BLaER1 treated with 17β-estradiol and CSF1 and Interleukin-3, amounts not matched to agents 10 nM and 100 nM (cell line): ENCODE data around the gene PCDHGB5.
A peak's percentile ranks its signal among the peaks of the same experiment; 100 is the strongest.
"Not testable (repeated sequence)": the region's sequence is repeated elsewhere in the genome, so short reads cannot be mapped to it uniquely, and the experiment has no call there.

ENCODE experiments used
- H3K27ac ChIP-seq, 11 experiments: shearing (Covaris generic); formaldehyde crosslinking; 2 replicates each; pipeline ENCODE4 v1.8.1; 2022
- H3K27me3 ChIP-seq, 11 experiments: shearing (Covaris generic); formaldehyde crosslinking; 2 replicates each; pipeline ENCODE4 v1.8.1; 2022
- H3K36me3 ChIP-seq, 11 experiments: shearing (Covaris generic); formaldehyde crosslinking; 2 replicates each; pipeline ENCODE4 v1.8.1; 2022
- H3K4me1 ChIP-seq, 10 experiments: shearing (Covaris generic); formaldehyde crosslinking; 2 replicates each; pipeline ENCODE4 v1.8.1; 2022
- H3K4me2 ChIP-seq, 11 experiments: shearing (Covaris generic); formaldehyde crosslinking; 2 replicates each; pipeline ENCODE4 v1.8.1; 2022
- H3K4me3 ChIP-seq, 10 experiments: shearing (Covaris generic); formaldehyde crosslinking; 2 replicates each; pipeline ENCODE4 v1.8.1; 2022
- H3K9ac ChIP-seq, 11 experiments: shearing (Covaris generic); formaldehyde crosslinking; 2 replicates each; pipeline ENCODE4 v1.8.1; 2022
- H3K9me3 ChIP-seq, 11 experiments: shearing (Covaris generic); formaldehyde crosslinking; replicated peaks in 1 of 11; 2 replicates each; pipeline ENCODE4 v1.8.1; 2022
- H4K20me1 ChIP-seq, 11 experiments: shearing (Covaris generic); formaldehyde crosslinking; 2 replicates each; pipeline ENCODE4 v1.8.1; 2022
- Cebpa-rat ChIP-seq, 11 experiments: shearing (Covaris generic); IDR thresholded peaks; 2 replicates each; pipeline ENCODE4 v1.8.1; 2022

Gene PCDHGB5

DNA sequence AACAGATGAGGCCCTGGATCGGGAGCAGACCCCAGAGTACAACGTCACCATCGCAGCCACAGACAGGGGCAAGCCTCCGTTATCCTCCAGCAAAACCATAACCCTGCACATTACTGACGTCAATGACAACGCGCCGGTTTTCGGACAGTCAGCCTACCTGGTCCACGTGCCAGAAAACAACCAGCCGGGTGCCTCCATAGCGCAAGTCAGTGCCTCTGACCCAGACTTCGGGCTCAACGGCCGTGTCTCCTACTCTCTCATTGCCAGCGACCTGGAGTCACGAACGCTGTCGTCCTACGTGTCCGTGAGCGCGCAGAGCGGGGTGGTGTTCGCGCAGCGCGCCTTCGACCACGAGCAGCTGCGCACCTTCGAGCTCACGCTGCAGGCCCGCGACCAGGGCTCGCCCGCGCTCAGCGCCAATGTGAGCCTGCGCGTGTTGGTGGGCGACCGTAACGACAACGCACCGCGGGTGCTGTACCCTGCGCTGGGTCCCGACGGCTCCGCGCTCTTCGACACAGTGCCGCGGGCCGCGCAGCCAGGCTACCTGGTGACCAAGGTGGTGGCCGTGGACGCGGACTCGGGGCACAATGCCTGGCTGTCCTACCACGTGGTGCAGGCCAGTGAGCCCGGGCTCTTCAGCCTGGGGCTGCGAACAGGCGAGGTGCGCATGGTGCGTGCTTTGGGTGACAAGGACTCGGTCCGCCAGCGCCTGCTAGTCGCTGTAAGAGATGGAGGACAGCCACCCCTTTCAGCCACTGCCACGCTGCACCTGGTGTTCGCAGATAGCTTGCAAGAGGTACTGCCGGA is 21.5 kb downstream of the PCDHGB5 start:
- Histone ChIP-seq H3K9me3 (peaks cover 73 to 82% (median 76%) of the 10 kb centered on the region in 11 experiments), H3K4me1 (peaks cover 0 to 16% (median 7%) of the 10 kb centered on the region in 10 experiments; a peak in 13 of 20 replicates), H3K27me3 (peaks cover 14 to 54% (median 43%) of the 10 kb centered on the region in 11 experiments), H3K9ac (no peak overlapping the region), H4K20me1 (no peaks in the 10 kb centered on the region), H3K36me3 (peaks cover 0 to 47% (median 27%) of the 10 kb centered on the region in 11 experiments; a peak in 14 of 22 replicates), H3K4me3 (peak overlapping the region in 4 of 10 experiments; percentile 23 to 48 (median 37); a peak in 3 of 20 replicates), H3K27ac (no peak overlapping the region), H3K4me2 (no peak overlapping the region)
- TF ChIP-seq Cebpa-rat (IDR thresholded peaks at IDR 0.05) = no peak

DNA sequence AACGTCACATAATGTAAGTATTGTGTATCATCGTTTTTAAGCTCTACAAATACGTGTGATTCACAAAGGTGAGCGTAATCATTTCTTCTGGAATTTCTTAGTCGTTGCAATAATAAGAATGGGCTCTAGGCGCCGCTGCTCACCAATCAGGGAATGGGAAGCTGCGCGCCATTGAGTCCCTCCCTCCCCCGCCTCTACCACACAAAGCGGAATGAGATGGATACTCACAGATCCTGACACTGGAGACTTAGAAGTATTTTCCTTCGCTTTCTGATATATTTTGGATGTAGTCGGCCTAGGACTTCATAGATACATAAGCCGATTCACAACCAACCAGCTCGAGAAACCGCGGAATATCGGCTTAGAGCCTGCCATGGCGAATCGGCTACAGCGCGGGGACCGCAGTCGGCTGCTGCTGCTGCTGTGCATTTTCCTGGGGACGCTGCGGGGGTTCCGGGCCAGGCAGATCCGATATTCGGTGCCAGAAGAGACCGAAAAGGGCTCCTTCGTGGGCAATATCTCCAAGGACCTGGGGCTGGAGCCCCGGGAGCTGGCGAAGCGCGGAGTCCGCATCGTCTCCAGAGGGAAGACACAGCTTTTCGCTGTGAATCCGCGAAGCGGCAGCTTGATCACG is 23.2 kb downstream of the PCDHGB5 start, which contains the start of gene PCDHGA11:
Gene PCDHGA11, plus strand, starts transcription at position 197 of the 634 bp plus-strand sequence. Its CDS starts 177 bp downstream, at position 374.
- no peak for TF ChIP-seq Cebpa-rat (IDR thresholded peaks at IDR 0.05)
- Histone ChIP-seq H3K36me3 (peaks cover 0 to 51% (median 27%) of the 10 kb centered on the region in 11 experiments; a peak in 14 of 22 replicates), H3K27me3 (peaks cover 8 to 42% (median 31%) of the 10 kb centered on the region in 11 experiments; a peak in 20 of 22 replicates), H3K4me3 (peak within 1 kb of the TSS in 6 of 10 experiments; percentile 2 to 35 (median 16); a peak in 4 of 20 replicates), H3K9ac (no peak within 1 kb of the TSS), H3K4me1 (peaks cover 0 to 3% (median 0%) of the 10 kb centered on the region in 10 experiments; a peak in 2 of 20 replicates), H3K9me3 (peaks cover 63 to 77% (median 70%) of the 10 kb centered on the region in 11 experiments), H3K27ac (no peak within 1 kb of the TSS), H4K20me1 (no peaks in the 10 kb centered on the region), H3K4me2 (no peak within 1 kb of the TSS)

DNA sequence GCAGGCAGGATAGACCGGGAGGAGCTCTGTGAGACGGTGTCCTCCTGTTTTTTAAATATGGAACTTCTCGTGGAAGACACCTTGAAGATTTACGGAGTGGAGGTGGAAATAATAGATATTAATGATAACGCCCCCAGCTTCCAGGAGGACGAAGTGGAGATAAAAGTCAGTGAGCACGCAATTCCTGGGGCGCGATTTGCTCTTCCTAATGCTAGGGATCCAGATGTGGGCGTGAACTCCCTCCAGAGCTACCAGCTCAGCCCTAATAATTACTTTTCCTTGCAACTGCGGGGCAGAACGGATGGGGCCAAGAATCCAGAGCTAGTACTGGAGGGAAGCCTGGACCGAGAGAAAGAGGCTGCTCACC is 23.7 kb downstream of the PCDHGB5 start:
- TF ChIP-seq Cebpa-rat (IDR thresholded peaks at IDR 0.05) = no peak
- peaks cover 0 to 55% (median 31%) of the 10 kb centered on the region in 11 experiments; a peak in 14 of 22 replicates for H3K36me3 ChIP-seq
- H3K27ac ChIP-seq = no peak overlapping the region
- H3K4me1 ChIP-seq = no peaks in the 10 kb centered on the region
- H3K9me3 ChIP-seq = peaks cover 63 to 81% (median 70%) of the 10 kb centered on the region in 11 experiments
- no peak overlapping the region for H3K9ac ChIP-seq
- peaks cover 8 to 42% (median 31%) of the 10 kb centered on the region in 11 experiments; a peak in 20 of 22 replicates for H3K27me3 ChIP-seq
- H3K4me3 ChIP-seq = peak overlapping the region in 4 of 10 experiments; percentile 14 to 35 (median 16); a peak in 1 of 20 replicates
- H3K4me2 ChIP-seq = no peak overlapping the region
- H4K20me1 ChIP-seq = no peaks in the 10 kb centered on the region

DNA sequence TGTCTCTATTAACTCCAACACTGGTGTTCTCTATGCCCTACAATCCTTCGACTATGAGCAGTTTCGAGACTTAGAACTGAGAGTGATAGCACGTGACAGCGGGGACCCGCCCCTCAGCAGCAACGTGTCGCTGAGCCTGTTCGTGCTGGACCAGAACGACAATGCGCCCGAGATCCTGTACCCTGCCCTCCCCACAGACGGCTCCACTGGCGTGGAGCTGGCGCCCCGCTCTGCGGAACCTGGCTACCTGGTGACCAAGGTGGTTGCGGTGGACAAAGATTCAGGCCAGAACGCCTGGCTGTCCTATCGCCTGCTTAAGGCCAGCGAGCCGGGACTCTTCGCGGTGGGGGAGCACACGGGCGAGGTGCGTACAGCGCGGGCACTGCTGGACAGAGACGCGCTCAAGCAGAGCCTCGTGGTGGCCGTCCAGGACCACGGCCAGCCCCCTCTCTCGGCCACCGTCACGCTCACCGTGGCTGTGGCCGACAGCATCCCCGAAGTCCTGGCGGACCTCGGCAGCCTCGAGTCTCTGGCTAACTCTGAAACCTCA is 25.1 kb downstream of the PCDHGB5 start:
- peaks cover 9 to 68% (median 44%) of the 10 kb centered on the region in 11 experiments; a peak in 17 of 22 replicates for H3K36me3 ChIP-seq
- no peak overlapping the region for H3K27ac ChIP-seq
- H3K4me3 ChIP-seq = no peak overlapping the region
- H3K9ac ChIP-seq = no peak overlapping the region
- peaks cover 8 to 39% (median 29%) of the 10 kb centered on the region in 11 experiments; a peak in 20 of 22 replicates for H3K27me3 ChIP-seq
- H3K4me2 ChIP-seq = no peak overlapping the region
- H3K9me3 ChIP-seq = peaks cover 64 to 89% (median 71%) of the 10 kb centered on the region in 11 experiments
- no peaks in the 10 kb centered on the region for H3K4me1 ChIP-seq
- H4K20me1 ChIP-seq = no peaks in the 10 kb centered on the region
- no peak for TF ChIP-seq Cebpa-rat (IDR thresholded peaks at IDR 0.05)

DNA sequence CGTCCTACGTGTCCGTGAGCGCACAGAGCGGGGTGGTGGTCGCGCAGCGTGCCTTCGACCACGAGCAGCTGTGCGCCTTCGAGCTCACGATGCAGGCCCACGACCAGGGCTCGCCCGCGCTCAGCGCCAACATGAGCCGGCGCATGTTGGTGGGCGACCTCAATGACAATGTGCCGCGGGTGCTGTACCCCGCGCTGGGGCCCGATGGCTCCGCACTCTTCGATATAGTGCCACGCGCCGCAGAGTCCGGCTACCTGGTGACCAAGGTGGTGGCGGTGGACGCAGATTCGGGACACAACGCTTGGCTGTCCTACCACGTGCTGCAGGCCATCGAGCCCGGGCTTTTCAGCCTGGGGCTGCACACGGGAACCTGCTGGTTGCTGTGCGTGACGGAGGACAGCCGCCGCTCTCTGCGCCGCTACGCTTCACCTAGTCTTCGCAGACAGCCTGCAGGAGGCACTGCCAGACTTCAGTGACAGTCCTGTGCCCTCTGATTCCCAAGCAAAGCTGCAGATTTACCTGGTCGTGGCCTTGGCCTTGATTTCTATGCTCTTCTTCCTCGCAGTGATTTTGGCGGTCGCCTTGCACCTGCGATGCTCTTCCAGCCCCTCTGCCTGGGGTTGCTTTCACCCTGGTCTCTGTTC is 30.2 kb downstream of the PCDHGB5 start:
- H3K4me1 ChIP-seq = peaks cover 0 to 5% (median 2%) of the 10 kb centered on the region in 10 experiments; a peak in 3 of 20 replicates
- H3K9ac ChIP-seq = no peak overlapping the region
- no peak overlapping the region for H3K4me2 ChIP-seq
- no peak overlapping the region for H3K4me3 ChIP-seq
- no peaks in the 10 kb centered on the region for H4K20me1 ChIP-seq
- TF ChIP-seq Cebpa-rat (IDR thresholded peaks at IDR 0.05) = no peak
- H3K36me3 ChIP-seq = peaks cover 9 to 44% (median 28%) of the 10 kb centered on the region in 11 experiments; a peak in 18 of 22 replicates
- peaks cover 42 to 64% (median 50%) of the 10 kb centered on the region in 11 experiments for H3K9me3 ChIP-seq
- H3K27me3 ChIP-seq = peaks cover 0 to 3% (median 0%) of the 10 kb centered on the region in 11 experiments; a peak in 1 of 22 replicates
- no peak overlapping the region for H3K27ac ChIP-seq

DNA sequence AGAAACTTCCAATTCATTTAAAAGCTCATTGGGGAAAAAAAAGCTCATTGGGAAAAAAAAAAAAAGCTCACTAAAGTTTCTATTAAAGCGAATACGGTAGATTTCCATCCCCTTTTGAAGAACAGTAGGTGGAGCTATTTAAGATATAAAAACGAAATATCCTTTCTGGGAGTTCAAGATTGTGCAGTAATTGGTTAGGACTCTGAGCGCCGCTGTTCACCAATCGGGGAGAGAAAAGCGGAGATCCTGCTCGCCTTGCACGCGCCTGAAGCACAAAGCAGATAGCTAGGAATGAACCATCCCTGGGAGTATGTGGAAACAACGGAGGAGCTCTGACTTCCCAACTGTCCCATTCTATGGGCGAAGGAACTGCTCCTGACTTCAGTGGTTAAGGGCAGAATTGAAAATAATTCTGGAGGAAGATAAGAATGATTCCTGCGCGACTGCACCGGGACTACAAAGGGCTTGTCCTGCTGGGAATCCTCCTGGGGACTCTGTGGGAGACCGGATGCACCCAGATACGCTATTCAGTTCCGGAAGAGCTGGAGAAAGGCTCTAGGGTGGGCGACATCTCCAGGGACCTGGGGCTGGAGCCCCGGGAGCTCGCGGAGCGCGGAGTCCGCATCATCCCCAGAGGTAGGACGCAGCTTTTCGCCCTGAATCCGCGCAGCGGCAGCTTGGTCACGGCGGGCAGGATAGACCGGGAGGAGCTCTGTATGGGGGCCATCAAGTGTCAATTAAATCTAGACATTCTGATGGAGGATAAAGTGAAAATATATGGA is 32.8 kb downstream of the PCDHGB5 start, which contains the start of gene PCDHGA12:
Gene PCDHGA12, plus strand, starts transcription at position 176 of the 782 bp plus-strand sequence. Its CDS starts 253 bp downstream, at position 429.
- Histone ChIP-seq H4K20me1 (no peaks in the 10 kb centered on the region), H3K36me3 (peaks cover 13 to 48% (median 29%) of the 10 kb centered on the region in 11 experiments; a peak in 18 of 22 replicates), H3K27me3 (no peaks in the 10 kb centered on the region), H3K4me1 (peaks cover 0 to 11% (median 2%) of the 10 kb centered on the region in 10 experiments; a peak in 3 of 20 replicates), H3K9ac (peak within 1 kb of the TSS; percentile 62 to 84 (median 77)), H3K4me3 (peak within 1 kb of the TSS; percentile 59 to 77 (median 68)), H3K4me2 (peak within 1 kb of the TSS; percentile 69 to 89 (median 82)), H3K27ac (peak within 1 kb of the TSS in 10 of 11 experiments; percentile 37 to 85 (median 76); a peak in 20 of 22 replicates), H3K9me3 (peaks cover 59 to 78% (median 65%) of the 10 kb centered on the region in 11 experiments)
- TF ChIP-seq Cebpa-rat (IDR thresholded peaks at IDR 0.05) = no peak

DNA sequence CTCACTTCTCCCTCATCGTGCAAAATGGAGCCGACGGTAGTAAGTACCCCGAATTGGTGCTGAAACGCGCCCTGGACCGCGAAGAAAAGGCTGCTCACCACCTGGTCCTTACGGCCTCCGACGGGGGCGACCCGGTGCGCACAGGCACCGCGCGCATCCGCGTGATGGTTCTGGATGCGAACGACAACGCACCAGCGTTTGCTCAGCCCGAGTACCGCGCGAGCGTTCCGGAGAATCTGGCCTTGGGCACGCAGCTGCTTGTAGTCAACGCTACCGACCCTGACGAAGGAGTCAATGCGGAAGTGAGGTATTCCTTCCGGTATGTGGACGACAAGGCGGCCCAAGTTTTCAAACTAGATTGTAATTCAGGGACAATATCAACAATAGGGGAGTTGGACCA is 33.5 kb downstream of the PCDHGB5 start:
- peaks cover 13 to 45% (median 23%) of the 10 kb centered on the region in 11 experiments; a peak in 18 of 22 replicates for H3K36me3 ChIP-seq
- H3K4me2 ChIP-seq = peak overlapping the region; percentile 69 to 89 (median 82)
- H3K4me3 ChIP-seq = peak overlapping the region; percentile 59 to 77 (median 68)
- H3K27ac ChIP-seq = peak overlapping the region in 10 of 11 experiments; percentile 37 to 85 (median 76); a peak in 20 of 22 replicates
- H3K9me3 ChIP-seq = peaks cover 63 to 78% (median 68%) of the 10 kb centered on the region in 11 experiments
- no peaks in the 10 kb centered on the region for H4K20me1 ChIP-seq
- H3K27me3 ChIP-seq = no peaks in the 10 kb centered on the region
- H3K9ac ChIP-seq = peak overlapping the region; percentile 62 to 84 (median 77)
- TF ChIP-seq Cebpa-rat (IDR thresholded peaks at IDR 0.05) = no peak
- peaks cover 0 to 11% (median 2%) of the 10 kb centered on the region in 10 experiments; a peak in 3 of 20 replicates for H3K4me1 ChIP-seq

DNA sequence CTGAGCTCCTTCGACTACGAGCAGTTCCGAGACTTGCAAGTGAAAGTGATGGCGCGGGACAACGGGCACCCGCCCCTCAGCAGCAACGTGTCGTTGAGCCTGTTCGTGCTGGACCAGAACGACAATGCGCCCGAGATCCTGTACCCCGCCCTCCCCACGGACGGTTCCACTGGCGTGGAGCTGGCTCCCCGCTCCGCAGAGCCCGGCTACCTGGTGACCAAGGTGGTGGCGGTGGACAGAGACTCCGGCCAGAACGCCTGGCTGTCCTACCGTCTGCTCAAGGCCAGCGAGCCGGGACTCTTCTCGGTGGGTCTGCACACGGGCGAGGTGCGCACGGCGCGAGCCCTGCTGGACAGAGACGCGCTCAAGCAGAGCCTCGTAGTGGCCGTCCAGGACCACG is 34.6 kb downstream of the PCDHGB5 start:
- H3K27ac ChIP-seq, H3K27me3 ChIP-seq, H3K4me2 ChIP-seq, H3K9ac ChIP-seq, H4K20me1 ChIP-seq: not testable (repeated sequence)
- peak overlapping the region in 7 of 10 experiments; percentile 7 to 77 (median 68); a peak in 11 of 20 replicates for H3K4me3 ChIP-seq
- peaks cover 9 to 35% (median 16%) of the 10 kb centered on the region in 11 experiments; a peak in 18 of 22 replicates for H3K36me3 ChIP-seq
- H3K4me1 ChIP-seq = peaks cover 0 to 11% (median 2%) of the 10 kb centered on the region in 10 experiments; a peak in 3 of 20 replicates
- H3K9me3 ChIP-seq = peaks cover 53 to 78% (median 72%) of the 10 kb centered on the region in 11 experiments

DNA sequence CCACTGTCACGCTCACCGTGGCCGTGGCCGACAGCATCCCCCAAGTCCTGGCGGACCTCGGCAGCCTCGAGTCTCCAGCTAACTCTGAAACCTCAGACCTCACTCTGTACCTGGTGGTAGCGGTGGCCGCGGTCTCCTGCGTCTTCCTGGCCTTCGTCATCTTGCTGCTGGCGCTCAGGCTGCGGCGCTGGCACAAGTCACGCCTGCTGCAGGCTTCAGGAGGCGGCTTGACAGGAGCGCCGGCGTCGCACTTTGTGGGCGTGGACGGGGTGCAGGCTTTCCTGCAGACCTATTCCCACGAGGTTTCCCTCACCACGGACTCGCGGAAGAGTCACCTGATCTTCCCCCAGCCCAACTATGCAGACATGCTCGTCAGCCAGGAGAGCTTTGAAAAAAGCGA is 35.0 kb downstream of the PCDHGB5 start:
- H3K4me3 ChIP-seq = peak overlapping the region in 3 of 10 experiments; percentile 14 to 33 (median 24); a peak in 3 of 20 replicates
- H4K20me1 ChIP-seq, H3K9ac ChIP-seq, H3K27ac ChIP-seq, H3K27me3 ChIP-seq: not testable (repeated sequence)
- H3K9me3 ChIP-seq = peaks cover 52 to 78% (median 72%) of the 10 kb centered on the region in 11 experiments
- peaks cover 5 to 31% (median 13%) of the 10 kb centered on the region in 11 experiments; a peak in 18 of 22 replicates for H3K36me3 ChIP-seq
- H3K4me2 ChIP-seq = peak overlapping the region in 2 of 11 experiments; percentile 1 to 24; a peak in 2 of 22 replicates
- H3K4me1 ChIP-seq = peaks cover 0 to 11% (median 2%) of the 10 kb centered on the region in 10 experiments; a peak in 3 of 20 replicates
